SU-DHL-6 (cell line): ENCODE measurements around the gene KLF17.

ENCODE experiments used
- EZH2phosphoT487 ChIP-seq: fragments of 200-600 bp; sonication (generic), shearing (Covaris generic); conservative IDR thresholded peaks from 2 replicates; pipeline ENCODE4 v1.6.1; 2018; ENCODE audit warnings: mild to moderate bottlenecking, antibody characterized with exemption, low read length, moderate library complexity, mixed read lengths
- TF ChIP-seq, protein P1 (sequence below): fragments of 200-600 bp; sonication (generic); IDR thresholded peaks from one replicate; pipeline ENCODE4 v1.5.1; 2017; ENCODE audit warnings: antibody characterized with exemption, mild to moderate bottlenecking, low read length, moderate library complexity; ENCODE audit not compliant: insufficient read depth, poor library complexity, severe bottlenecking

DNA sequence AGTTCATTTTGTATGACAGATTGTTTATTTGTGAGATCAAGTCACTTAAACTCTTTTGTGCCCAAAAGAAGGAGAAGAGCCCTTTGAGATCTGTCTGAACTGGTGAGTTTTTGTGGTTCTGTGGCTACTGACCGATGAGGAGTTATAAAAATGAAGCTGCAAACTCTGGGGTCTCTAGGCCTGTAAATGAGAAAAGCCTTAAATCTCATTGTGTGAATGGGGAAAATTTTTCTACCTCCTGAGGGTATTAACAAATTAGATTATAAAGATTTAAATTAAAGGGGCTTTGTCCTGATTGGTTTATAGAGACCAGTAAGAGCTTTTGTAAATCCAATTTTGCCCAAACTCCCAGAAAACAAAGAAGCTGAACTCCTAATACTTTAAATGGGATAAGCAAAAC is 9.7 kb upstream of the KLF17 start:
- TF ChIP-seq, protein P1, sequence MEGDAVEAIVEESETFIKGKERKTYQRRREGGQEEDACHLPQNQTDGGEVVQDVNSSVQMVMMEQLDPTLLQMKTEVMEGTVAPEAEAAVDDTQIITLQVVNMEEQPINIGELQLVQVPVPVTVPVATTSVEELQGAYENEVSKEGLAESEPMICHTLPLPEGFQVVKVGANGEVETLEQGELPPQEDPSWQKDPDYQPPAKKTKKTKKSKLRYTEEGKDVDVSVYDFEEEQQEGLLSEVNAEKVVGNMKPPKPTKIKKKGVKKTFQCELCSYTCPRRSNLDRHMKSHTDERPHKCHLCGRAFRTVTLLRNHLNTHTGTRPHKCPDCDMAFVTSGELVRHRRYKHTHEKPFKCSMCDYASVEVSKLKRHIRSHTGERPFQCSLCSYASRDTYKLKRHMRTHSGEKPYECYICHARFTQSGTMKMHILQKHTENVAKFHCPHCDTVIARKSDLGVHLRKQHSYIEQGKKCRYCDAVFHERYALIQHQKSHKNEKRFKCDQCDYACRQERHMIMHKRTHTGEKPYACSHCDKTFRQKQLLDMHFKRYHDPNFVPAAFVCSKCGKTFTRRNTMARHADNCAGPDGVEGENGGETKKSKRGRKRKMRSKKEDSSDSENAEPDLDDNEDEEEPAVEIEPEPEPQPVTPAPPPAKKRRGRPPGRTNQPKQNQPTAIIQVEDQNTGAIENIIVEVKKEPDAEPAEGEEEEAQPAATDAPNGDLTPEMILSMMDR: no peak
- TF ChIP-seq EZH2phosphoT487: no peak
